Activated CD8-positive, alpha-beta T cell treated with anti-CD3 and anti-CD28 coated beads, Interleukin-2, amount 10 ng/mL, durations not matched to agents 7 days and 5 days (primary cell): ENCODE data around the gene PPP2R2C. TPM values are rescaled to one million over a fixed set of nuclear protein-coding genes. Genes with fewer than 3 reads are reported as not detected.
A peak's percentile ranks its signal among the peaks of the same experiment; 100 is the strongest.

ENCODE experiments used
- ATAC-seq: fragments of 150-1000 bp; cut with Tn5 transposase; one replicate; pipeline ENCODE4 v1.10.0; 2021; ENCODE audit warnings: moderate library complexity
- CTCF ChIA-PET: fragments of 350-600 bp; sonication (Branson Sonifier 250); formaldehyde crosslinking; loops from one replicate; lab custom pipeline; 2021; ENCODE audit warnings: antibody characterized with exemption; lab: Charles Lee
- POLR2A ChIA-PET: fragments of 350-600 bp; sonication (Branson Sonifier 250); formaldehyde crosslinking; loops from one replicate; lab custom pipeline; 2021; ENCODE audit warnings: antibody characterized with exemption; lab: Charles Lee
- DNase-seq: peaks from one replicate; pipeline ENCODE4 v3.0.0-alpha.2; 2020
- H3K27ac Mint-ChIP-seq: one replicate; pipeline ENCODE4 v1.8.0; 2021; ENCODE audit warnings: mild to moderate bottlenecking, mixed read lengths
- H3K27me3 Mint-ChIP-seq: one replicate; pipeline ENCODE4 v1.8.0; 2021; ENCODE audit warnings: low read depth, mixed read lengths
- H3K36me3 Mint-ChIP-seq: one replicate; pipeline ENCODE4 v1.8.0; 2021; ENCODE audit warnings: low read depth, mixed read lengths
- H3K4me1 Mint-ChIP-seq: one replicate; pipeline ENCODE4 v1.8.0; 2021; ENCODE audit warnings: low read depth, mixed read lengths
- H3K4me3 Mint-ChIP-seq: one replicate; pipeline ENCODE4 v1.8.0; 2021; ENCODE audit warnings: mild to moderate bottlenecking, mixed read lengths
- H3K9me3 Mint-ChIP-seq: one replicate; pipeline ENCODE4 v1.8.0; 2022; ENCODE audit warnings: mixed read lengths; ENCODE audit not compliant: insufficient read depth
- total RNA-seq, 2 experiments: library from RNA; stranded (reverse); gene quantifications; one replicate each; pipeline ENCODE4 v1.2.3, GENCODE V29; 2021

Gene PPP2R2C
- total RNA-seq, 2 experiments from 2014 or later = not detected

- no peak overlapping the region for H3K27ac Mint-ChIP-seq
- H3K4me3 Mint-ChIP-seq = no peak overlapping the region
- ATAC-seq (no peak), DNase-seq (no peak)
- H3K4me1 Mint-ChIP-seq = peaks cover 2% of the 10 kb centered on the region
- POLR2A ChIA-PET = no interaction called here
- no peaks in the 10 kb centered on the region for H3K9me3 Mint-ChIP-seq
- H3K36me3 Mint-ChIP-seq = no peaks in the 10 kb centered on the region
- peaks cover 25% of the 10 kb centered on the region for H3K27me3 Mint-ChIP-seq
- CTCF ChIA-PET = no interaction called here
These were observed 159.2 kb downstream of the PPP2R2C start for GRCh38 chr4:6313216-6313615.

- CTCF ChIA-PET = interaction anchor here (1.3 to 1.4 kb wide), 2 partner anchors 22 to 59 kb away, joined by 4 read pairs; no protein-coding TSS in a partner anchor
These were observed 162.6 kb downstream of the PPP2R2C start for GRCh38 chr4:6309777-6310176.

GRCh38 chr4:6308899-6309643 is 163.3 kb downstream of the PPP2R2C start:
- H3K36me3 Mint-ChIP-seq = no peaks in the 10 kb centered on the region
- H3K27ac Mint-ChIP-seq = no peak overlapping the region
- H3K4me3 Mint-ChIP-seq = peak overlapping the region; percentile 22
- peaks cover 41% of the 10 kb centered on the region for H3K27me3 Mint-ChIP-seq
- H3K4me1 Mint-ChIP-seq = peaks cover 3% of the 10 kb centered on the region
- POLR2A ChIA-PET = no interaction called here
- peak; percentile 55 for ATAC-seq
- CTCF ChIA-PET = interaction anchor here (1.2 to 1.6 kb wide), 3 partner anchors 18 to 45 kb away, joined by 3 to 4 read pairs (median 4); no protein-coding TSS in a partner anchor
- H3K9me3 Mint-ChIP-seq = no peaks in the 10 kb centered on the region
- DNase-seq = no peak

More at GRCh38 chr4:6309777-6310176, 162.6 kb downstream of the PPP2R2C start:
- ATAC-seq (no peak), DNase-seq (no peak)
- H3K27ac Mint-ChIP-seq = no peak overlapping the region
- POLR2A ChIA-PET = no interaction called here
- peaks cover 3% of the 10 kb centered on the region for H3K4me1 Mint-ChIP-seq
- H3K4me3 Mint-ChIP-seq = no peak overlapping the region
- no peaks in the 10 kb centered on the region for H3K9me3 Mint-ChIP-seq
- no peaks in the 10 kb centered on the region for H3K36me3 Mint-ChIP-seq
- peaks cover 41% of the 10 kb centered on the region for H3K27me3 Mint-ChIP-seq

- H3K27ac Mint-ChIP-seq = no peak overlapping the region
- H3K4me3 Mint-ChIP-seq = no peak overlapping the region
- peaks cover 39% of the 10 kb centered on the region for H3K27me3 Mint-ChIP-seq
- H3K36me3 Mint-ChIP-seq = no peaks in the 10 kb centered on the region
- ChIA-PET POLR2A (no interaction called here), CTCF (interaction anchor here (1.2 to 1.6 kb wide), 2 partner anchors 20 to 44 kb away, joined by 3 to 4 read pairs; no protein-coding TSS in a partner anchor)
- DNase-seq = no peak
- H3K4me1 Mint-ChIP-seq = peaks cover 3% of the 10 kb centered on the region
- no peaks in the 10 kb centered on the region for H3K9me3 Mint-ChIP-seq
- no peak for ATAC-seq
These were observed 164.5 kb downstream of the PPP2R2C start for GRCh38 chr4:6307891-6308290.

- POLR2A ChIA-PET = no interaction called here
These were observed 165.2 kb downstream of the PPP2R2C start for GRCh38 chr4:6307230-6307629.

GRCh38 chr4:6306299-6306698 is 166.1 kb downstream of the PPP2R2C start:
- ChIA-PET CTCF (interaction anchor here (1.1 kb wide), 1 partner anchor 21 kb away, joined by 3 read pairs; no protein-coding TSS in a partner anchor), POLR2A (no interaction called here)
- H3K27me3 Mint-ChIP-seq = peaks cover 35% of the 10 kb centered on the region
- no peak overlapping the region for H3K4me3 Mint-ChIP-seq
- no peak overlapping the region for H3K27ac Mint-ChIP-seq
- no peak for DNase-seq
- H3K9me3 Mint-ChIP-seq = no peaks in the 10 kb centered on the region
- no peak for ATAC-seq
- H3K4me1 Mint-ChIP-seq = peaks cover 3% of the 10 kb centered on the region
- no peaks in the 10 kb centered on the region for H3K36me3 Mint-ChIP-seq

More at GRCh38 chr4:6307230-6307629, 165.2 kb downstream of the PPP2R2C start:
- H3K9me3 Mint-ChIP-seq = no peaks in the 10 kb centered on the region
- H3K27ac Mint-ChIP-seq = no peak overlapping the region
- H3K36me3 Mint-ChIP-seq = no peaks in the 10 kb centered on the region
- peaks cover 3% of the 10 kb centered on the region for H3K4me1 Mint-ChIP-seq
- H3K27me3 Mint-ChIP-seq = peaks cover 35% of the 10 kb centered on the region
- DNase-seq = no peak
- H3K4me3 Mint-ChIP-seq = no peak overlapping the region
- CTCF ChIA-PET = no interaction called here
- no peak for ATAC-seq

- no peaks in the 10 kb centered on the region for H3K36me3 Mint-ChIP-seq
These were observed 168.5 kb downstream of the PPP2R2C start for GRCh38 chr4:6303943-6304342.

GRCh38 chr4:6302869-6303268 is 169.5 kb downstream of the PPP2R2C start:
- no peaks in the 10 kb centered on the region for H3K9me3 Mint-ChIP-seq
- no peak overlapping the region for H3K4me3 Mint-ChIP-seq
- H3K36me3 Mint-ChIP-seq = no peaks in the 10 kb centered on the region
- no peak for ATAC-seq
- no peak for DNase-seq
- peaks cover 13% of the 10 kb centered on the region for H3K27me3 Mint-ChIP-seq
- ChIA-PET POLR2A (no interaction called here), CTCF (no interaction called here)
- H3K27ac Mint-ChIP-seq = no peak overlapping the region
- H3K4me1 Mint-ChIP-seq = peaks cover 1% of the 10 kb centered on the region

More at GRCh38 chr4:6303943-6304342, 168.5 kb downstream of the PPP2R2C start:
- H3K4me1 Mint-ChIP-seq = peaks cover 3% of the 10 kb centered on the region
- no peak overlapping the region for H3K27ac Mint-ChIP-seq
- ATAC-seq = no peak
- ChIA-PET CTCF (no interaction called here), POLR2A (no interaction called here)
- H3K4me3 Mint-ChIP-seq = no peak overlapping the region
- no peaks in the 10 kb centered on the region for H3K9me3 Mint-ChIP-seq
- peaks cover 22% of the 10 kb centered on the region for H3K27me3 Mint-ChIP-seq
- DNase-seq = no peak

- no peak overlapping the region for H3K4me3 Mint-ChIP-seq
- ChIA-PET POLR2A (no interaction called here), CTCF (interaction anchor here (1.0 to 1.5 kb wide), 2 partner anchors 26 to 51 kb away, joined by 3 read pairs; no protein-coding TSS in a partner anchor)
- DNase-seq = no peak
- no peak overlapping the region for H3K27ac Mint-ChIP-seq
- H3K9me3 Mint-ChIP-seq = no peaks in the 10 kb centered on the region
- H3K27me3 Mint-ChIP-seq = peaks cover 7% of the 10 kb centered on the region
- no peaks in the 10 kb centered on the region for H3K4me1 Mint-ChIP-seq
- H3K36me3 Mint-ChIP-seq = no peaks in the 10 kb centered on the region
- no peak for ATAC-seq
These were observed 170.5 kb downstream of the PPP2R2C start for GRCh38 chr4:6301732-6302442.

GRCh38 chr4:6301051-6301731 is 171.2 kb downstream of the PPP2R2C start:
- CTCF ChIA-PET = interaction anchor here (1.0 to 1.5 kb wide), 2 partner anchors 26 to 50 kb away, joined by 3 read pairs; no protein-coding TSS in a partner anchor
- no peaks in the 10 kb centered on the region for H3K27me3 Mint-ChIP-seq
- no peaks in the 10 kb centered on the region for H3K36me3 Mint-ChIP-seq
- no peak for ATAC-seq
- POLR2A ChIA-PET = no interaction called here
- H3K4me3 Mint-ChIP-seq = no peak overlapping the region
- no peaks in the 10 kb centered on the region for H3K9me3 Mint-ChIP-seq
- no peak overlapping the region for H3K27ac Mint-ChIP-seq
- DNase-seq = no peak
- H3K4me1 Mint-ChIP-seq = no peaks in the 10 kb centered on the region

- Mint-ChIP-seq H3K36me3 (no peaks in the 10 kb centered on the region), H3K4me3 (no peak overlapping the region), H3K4me1 (no peaks in the 10 kb centered on the region), H3K9me3 (no peaks in the 10 kb centered on the region), H3K27me3 (no peaks in the 10 kb centered on the region), H3K27ac (no peak overlapping the region)
- ATAC-seq = no peak
- ChIA-PET CTCF (no interaction called here), POLR2A (no interaction called here)
- DNase-seq = no peak
These were observed 172.1 kb downstream of the PPP2R2C start for GRCh38 chr4:6300359-6300758.
